Loucy (cell line): ENCODE measurements around the gene RHBDD3.

Experiments
- H2AFZ ChIP-seq: fragments of 200-600 bp; sonication (generic); 2 replicates; pipeline ENCODE4 v1.6.0; 2016; ENCODE audit warnings: antibody characterized with exemption, mild to moderate bottlenecking, low read length, moderate library complexity
- H3F3A ChIP-seq: fragments of 200-600 bp; 2 replicates; pipeline ENCODE4 v1.6.0; 2016; ENCODE audit warnings: antibody characterized with exemption, low read depth, mild to moderate bottlenecking
- H3K27me3 ChIP-seq: fragments of 200-600 bp; sonication (generic); 2 replicates; pipeline ENCODE4 v1.6.1; 2014; ENCODE audit warnings: low read length, mild to moderate bottlenecking; ENCODE audit not compliant: insufficient read depth, poor library complexity, severe bottlenecking
- H3K36me3 ChIP-seq: fragments of 200-600 bp; sonication (generic); 2 replicates; pipeline ENCODE4 v1.6.1; 2016; ENCODE audit warnings: low read length; ENCODE audit not compliant: insufficient read depth
- H3K4me1 ChIP-seq: fragments of 200-600 bp; sonication (generic); 2 replicates; pipeline ENCODE4 v1.5.1; 2014; ENCODE audit warnings: low read length, mild to moderate bottlenecking; ENCODE audit not compliant: insufficient read depth, poor library complexity, severe bottlenecking
- H3K4me2 ChIP-seq: fragments of 200-600 bp; sonication (generic); 2 replicates; pipeline ENCODE4 v1.6.0; 2014; ENCODE audit warnings: antibody characterized with exemption, low read length, low read depth, mild to moderate bottlenecking; ENCODE audit not compliant: poor library complexity, severe bottlenecking
- H3K4me3 ChIP-seq: fragments of 200-600 bp; sonication (generic); 2 replicates; pipeline ENCODE4 v1.5.1; 2014; ENCODE audit warnings: low read length, mild to moderate bottlenecking, mixed read lengths; ENCODE audit not compliant: poor library complexity, severe bottlenecking
- H3K79me2 ChIP-seq: fragments of 200-600 bp; sonication (generic); 2 replicates; pipeline ENCODE4 v1.6.1; 2014; ENCODE audit warnings: low read length; ENCODE audit not compliant: insufficient read depth
- H3K9ac ChIP-seq: fragments of 200-600 bp; sonication (generic); 2 replicates; pipeline ENCODE4 v1.6.0; 2014; ENCODE audit warnings: mild to moderate bottlenecking, low read depth, low read length, moderate library complexity; ENCODE audit not compliant: poor library complexity, severe bottlenecking
- H3K9me2 ChIP-seq: fragments of 200-600 bp; sonication (generic); replicated peaks from 2 replicates; pipeline ENCODE4 v1.6.1; 2016; ENCODE audit warnings: low read depth, low read length, mixed read lengths
- H3K9me3 ChIP-seq: fragments of 200-600 bp; sonication (generic); 2 replicates; pipeline ENCODE4 v1.6.1; 2014; ENCODE audit warnings: mild to moderate bottlenecking, antibody characterized with exemption, low read length, low read depth; ENCODE audit not compliant: insufficient read depth
- H4K20me1 ChIP-seq: fragments of 200-600 bp; sonication (generic); 2 replicates; pipeline ENCODE4 v1.6.0; 2014; ENCODE audit warnings: antibody characterized with exemption, low read length, mild to moderate bottlenecking; ENCODE audit not compliant: insufficient read depth, poor library complexity, severe bottlenecking
- EZH2phosphoT487 ChIP-seq: fragments of 200-600 bp; IDR thresholded peaks from 2 replicates; pipeline ENCODE4 v1.6.1; 2018; ENCODE audit warnings: antibody characterized with exemption, mild to moderate bottlenecking, moderate library complexity, borderline replicate concordance
- TF ChIP-seq, protein P1 (sequence below): fragments of 200-600 bp; sonication (generic); conservative IDR thresholded peaks from 2 replicates; pipeline ENCODE4 v1.5.1; 2014; ENCODE audit warnings: mild to moderate bottlenecking, antibody characterized with exemption, low read length

The RHBDD3 gene

GRCh38 chr22:29302402-29302680, 34.6 kb upstream of the RHBDD3 start:
- TF ChIP-seq EZH2phosphoT487: no peak
- TF ChIP-seq, protein P1, sequence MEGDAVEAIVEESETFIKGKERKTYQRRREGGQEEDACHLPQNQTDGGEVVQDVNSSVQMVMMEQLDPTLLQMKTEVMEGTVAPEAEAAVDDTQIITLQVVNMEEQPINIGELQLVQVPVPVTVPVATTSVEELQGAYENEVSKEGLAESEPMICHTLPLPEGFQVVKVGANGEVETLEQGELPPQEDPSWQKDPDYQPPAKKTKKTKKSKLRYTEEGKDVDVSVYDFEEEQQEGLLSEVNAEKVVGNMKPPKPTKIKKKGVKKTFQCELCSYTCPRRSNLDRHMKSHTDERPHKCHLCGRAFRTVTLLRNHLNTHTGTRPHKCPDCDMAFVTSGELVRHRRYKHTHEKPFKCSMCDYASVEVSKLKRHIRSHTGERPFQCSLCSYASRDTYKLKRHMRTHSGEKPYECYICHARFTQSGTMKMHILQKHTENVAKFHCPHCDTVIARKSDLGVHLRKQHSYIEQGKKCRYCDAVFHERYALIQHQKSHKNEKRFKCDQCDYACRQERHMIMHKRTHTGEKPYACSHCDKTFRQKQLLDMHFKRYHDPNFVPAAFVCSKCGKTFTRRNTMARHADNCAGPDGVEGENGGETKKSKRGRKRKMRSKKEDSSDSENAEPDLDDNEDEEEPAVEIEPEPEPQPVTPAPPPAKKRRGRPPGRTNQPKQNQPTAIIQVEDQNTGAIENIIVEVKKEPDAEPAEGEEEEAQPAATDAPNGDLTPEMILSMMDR: no peak
- no peaks in the 10 kb centered on the region for H3K79me2 ChIP-seq
- no peak overlapping the region for H3K4me2 ChIP-seq
- H3K4me1 ChIP-seq: peaks cover 9% of the 10 kb centered on the region
- H3K9me3 ChIP-seq: no peaks in the 10 kb centered on the region
- peaks cover 3% of the 10 kb centered on the region for H4K20me1 ChIP-seq
- no peak overlapping the region for H3K9ac ChIP-seq
- H3K36me3 ChIP-seq: peaks cover 38% of the 10 kb centered on the region
- peaks cover 16% of the 10 kb centered on the region for H3F3A ChIP-seq
- H3K4me3 ChIP-seq: no peak overlapping the region
- H2AFZ ChIP-seq: no peak overlapping the region
- H3K9me2 ChIP-seq: no peaks in the 10 kb centered on the region
- H3K27me3 ChIP-seq: no peaks in the 10 kb centered on the region

DNA sequence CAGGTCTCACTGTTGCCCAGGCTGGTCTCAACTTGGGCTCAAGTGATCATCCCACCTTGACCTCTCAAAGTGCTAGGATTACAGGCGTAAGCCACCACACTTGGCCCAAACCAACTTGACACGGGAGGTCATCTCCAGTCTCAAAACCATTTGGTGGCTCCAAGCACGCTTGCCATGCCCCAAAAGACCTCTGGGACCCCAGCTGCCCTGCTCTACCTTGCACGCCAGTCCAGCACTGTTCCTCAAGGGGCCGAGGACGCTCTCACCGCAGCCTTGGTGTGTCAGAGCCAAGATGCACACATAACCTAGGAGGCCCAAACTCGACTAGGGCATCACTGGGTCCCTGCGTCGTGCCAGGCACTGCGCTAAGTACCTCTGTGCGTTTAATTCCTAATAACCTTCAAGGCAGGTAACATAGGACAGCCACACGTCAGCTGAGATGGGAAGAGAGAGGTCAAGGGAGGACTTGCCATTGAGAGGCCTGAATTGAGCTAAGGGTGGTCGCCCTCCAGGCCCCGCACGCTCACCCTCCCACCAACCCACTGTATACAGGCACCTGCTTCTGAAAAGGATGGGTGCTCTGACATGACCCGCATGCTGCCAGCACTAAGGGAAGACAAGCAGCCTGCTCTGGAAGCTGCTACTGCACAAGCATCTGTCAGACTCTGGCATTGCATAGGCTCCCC, 34.1 kb upstream of the RHBDD3 start:
- Histone ChIP-seq H3K79me2 (no peaks in the 10 kb centered on the region), H3K4me1 (peaks cover 7% of the 10 kb centered on the region), H3K4me3 (no peak overlapping the region), H3K9me3 (no peaks in the 10 kb centered on the region), H3K36me3 (peaks cover 42% of the 10 kb centered on the region), H4K20me1 (peaks cover 3% of the 10 kb centered on the region), H3K4me2 (no peak overlapping the region), H3K9ac (no peak overlapping the region), H3F3A (peaks cover 16% of the 10 kb centered on the region), H2AFZ (no peak overlapping the region), H3K27me3 (no peaks in the 10 kb centered on the region), H3K9me2 (no peaks in the 10 kb centered on the region)
- no peak for TF ChIP-seq EZH2phosphoT487
- TF ChIP-seq, protein P1: no peak

DNA sequence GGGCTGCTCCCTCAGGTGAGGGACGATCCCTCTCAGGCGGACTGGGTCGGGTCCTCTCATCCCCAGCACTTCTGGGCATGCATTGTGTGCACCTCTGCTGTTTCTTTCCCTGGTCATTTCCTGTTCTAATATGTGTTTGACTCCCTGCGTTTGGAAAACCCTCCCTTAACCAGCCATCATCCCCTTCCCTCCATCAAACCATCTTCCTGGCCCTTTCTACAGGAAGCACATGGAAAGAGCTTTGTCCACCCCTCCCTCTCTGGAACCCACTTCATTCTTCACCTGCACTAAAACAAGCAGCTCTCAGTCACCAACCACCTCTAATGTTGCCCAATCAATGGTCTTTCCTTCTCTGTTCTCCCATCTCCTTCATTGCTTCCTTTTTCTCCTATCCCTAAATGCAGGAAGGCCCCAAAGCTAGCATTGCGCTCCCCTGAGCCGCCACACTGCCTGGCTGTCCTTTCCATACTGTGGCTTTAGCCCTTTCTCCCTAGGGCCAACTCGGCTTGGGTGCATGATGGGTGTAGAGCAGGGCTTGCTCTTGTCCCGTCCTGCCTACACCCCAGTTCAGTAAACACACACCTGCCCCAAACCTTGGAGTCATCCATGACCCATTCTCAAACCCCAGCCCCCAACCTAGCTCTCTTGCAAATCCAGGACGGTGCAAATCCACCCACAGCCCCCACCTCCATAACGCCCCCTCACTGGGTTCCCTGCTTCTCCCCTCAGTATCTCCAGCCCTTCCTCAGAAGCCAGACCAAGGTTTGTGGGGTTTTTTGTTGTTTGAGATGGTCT, 33.2 kb upstream of the RHBDD3 start:
- Histone ChIP-seq H3F3A (peaks cover 16% of the 10 kb centered on the region), H2AFZ (no peak overlapping the region), H3K4me1 (peaks cover 2% of the 10 kb centered on the region), H3K36me3 (peaks cover 51% of the 10 kb centered on the region), H3K9me3 (no peaks in the 10 kb centered on the region), H3K79me2 (no peaks in the 10 kb centered on the region), H3K4me2 (no peak overlapping the region), H4K20me1 (peaks cover 3% of the 10 kb centered on the region), H3K27me3 (no peaks in the 10 kb centered on the region), H3K9ac (no peak overlapping the region), H3K9me2 (no peaks in the 10 kb centered on the region), H3K4me3 (no peak overlapping the region)
- TF ChIP-seq, protein P1: no peak
- no peak for TF ChIP-seq EZH2phosphoT487
